Stimulated activated CD8-positive, alpha-beta memory T cell treated with anti-CD3 and anti-CD28 coated beads, Interleukin-4, amount 100 ng/mL, for 24 hours (primary cell): ENCODE data around the gene DPYSL4.

Source experiments
- DNase-seq: peaks from one replicate; pipeline ENCODE4 v3.0.0-alpha.2; 2020; ENCODE audit warnings: low read depth

Gene DPYSL4

DNA sequence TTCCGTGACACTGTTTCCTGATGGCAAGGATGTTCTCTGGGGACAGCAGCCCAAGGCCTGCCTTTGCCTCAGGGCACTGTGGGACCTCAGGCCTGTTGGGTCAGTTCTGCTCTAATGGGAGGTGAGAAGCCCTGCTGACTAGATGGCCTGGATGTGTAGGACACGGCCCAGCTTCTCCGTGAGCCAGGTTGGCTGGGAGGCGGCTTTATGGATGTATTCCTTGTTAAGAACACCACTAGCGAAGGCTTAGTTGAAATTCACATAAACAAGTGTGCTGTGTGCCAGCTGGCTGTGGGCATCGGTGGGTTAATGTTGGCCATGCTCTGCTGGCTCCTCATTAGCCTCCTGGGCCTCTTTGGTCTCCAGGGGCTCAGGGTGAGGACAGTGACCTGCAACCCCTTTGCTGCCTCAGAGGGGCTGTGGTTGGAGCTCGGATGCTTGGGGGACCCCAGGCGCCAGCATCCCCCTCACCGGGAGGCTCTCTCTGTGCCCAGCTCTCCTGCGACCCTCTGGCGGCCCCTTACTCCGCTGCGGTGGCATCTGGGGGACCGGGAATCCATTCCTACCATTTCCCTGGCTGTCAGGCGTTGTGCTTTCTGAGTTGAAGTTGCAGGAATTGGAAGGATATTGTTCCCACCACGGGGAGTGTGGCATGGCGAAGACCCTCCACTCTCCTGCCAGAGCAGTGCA is 22.8 kb upstream of the DPYSL4 start:
- DNase-seq, result no peak

DNA sequence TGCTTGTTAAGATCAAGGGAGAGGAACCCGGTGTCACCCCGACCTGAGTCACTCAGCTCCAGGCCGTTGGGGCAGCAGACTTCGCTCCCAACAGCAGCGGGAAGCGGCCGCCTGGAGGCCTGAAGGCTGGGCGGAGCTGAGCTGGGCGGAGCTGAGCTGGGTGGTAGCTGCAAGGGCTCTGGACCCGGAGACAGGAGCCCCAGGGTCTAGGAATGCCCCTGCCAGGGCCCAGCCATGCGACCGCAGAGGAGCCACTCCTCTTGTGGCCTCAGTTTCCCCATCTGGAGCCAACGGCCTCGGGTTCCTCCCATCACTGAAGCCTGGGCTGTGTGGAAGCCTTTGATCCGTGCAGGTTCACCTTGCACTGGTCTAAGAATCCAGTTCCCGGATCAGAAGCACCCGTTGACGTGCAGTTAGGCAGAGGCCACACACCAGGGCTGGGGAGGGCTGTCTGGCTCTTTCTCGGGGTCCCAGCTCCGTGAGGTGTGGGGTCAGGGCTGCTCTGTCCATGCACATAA is 21.9 kb upstream of the DPYSL4 start:
- no peak for DNase-seq

DNA sequence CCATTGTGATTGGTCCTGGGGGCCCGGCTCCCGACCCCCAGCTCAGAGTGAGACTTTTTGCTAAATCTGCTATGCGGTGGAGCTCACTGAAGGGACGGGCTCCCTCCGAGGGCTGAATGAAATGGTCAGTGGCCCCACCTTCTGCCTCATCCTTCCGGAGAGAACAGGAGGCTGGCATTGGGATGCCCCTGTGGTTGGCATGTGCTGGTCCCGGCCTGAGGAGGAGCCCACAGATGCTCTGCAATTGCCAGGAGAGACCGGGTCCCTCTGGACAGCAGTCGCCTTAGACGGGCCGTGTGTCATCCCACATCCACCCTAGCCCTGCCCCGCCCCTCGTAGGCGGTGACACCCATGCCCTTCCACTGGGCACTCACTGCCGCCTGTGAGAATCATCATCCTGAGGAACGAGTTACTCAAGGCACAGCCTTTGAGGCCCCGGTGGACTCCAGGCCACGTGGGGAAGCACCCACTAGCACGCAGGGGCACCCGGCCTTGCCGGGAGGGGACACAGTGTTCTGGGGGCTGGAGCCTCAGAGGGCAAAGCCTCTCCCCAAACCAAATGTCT is 21.2 kb upstream of the DPYSL4 start:
- no peak for DNase-seq

DNA sequence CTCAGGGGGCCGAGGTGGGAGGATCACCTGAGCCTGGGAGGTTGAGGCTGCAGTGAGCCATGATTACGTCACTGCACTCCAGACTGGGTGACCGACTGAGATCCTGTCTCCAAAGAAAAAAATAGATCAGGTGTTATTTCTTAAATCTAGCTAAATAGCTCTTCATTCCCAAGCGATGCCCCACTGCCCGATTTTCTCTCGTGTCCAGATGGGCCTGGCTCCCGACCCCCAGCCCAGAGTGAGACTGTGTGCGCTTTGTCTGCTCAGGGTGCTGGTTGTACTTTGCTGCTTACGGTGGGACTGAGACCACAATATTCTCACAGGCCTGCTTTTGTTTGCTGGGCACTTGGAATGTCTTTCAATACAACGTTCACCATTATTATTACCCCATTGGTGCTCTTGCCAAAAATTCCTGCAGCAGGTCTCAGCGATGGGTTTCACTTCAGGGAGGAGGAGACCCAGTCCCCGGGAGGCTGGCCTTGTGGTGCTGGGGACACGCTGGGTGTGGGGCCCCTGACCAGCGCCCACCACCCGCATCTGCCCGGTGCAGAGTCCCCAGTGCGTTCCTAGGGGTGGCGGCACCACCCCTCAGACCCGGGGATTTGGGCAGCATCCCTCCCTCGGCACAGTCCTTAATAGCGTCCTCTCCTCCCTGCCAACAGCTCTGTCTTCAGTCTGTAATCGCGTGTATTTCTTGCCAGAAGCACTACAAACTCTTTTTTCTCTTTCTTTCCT is 20.4 kb upstream of the DPYSL4 start:
- DNase-seq, result no peak

DNA sequence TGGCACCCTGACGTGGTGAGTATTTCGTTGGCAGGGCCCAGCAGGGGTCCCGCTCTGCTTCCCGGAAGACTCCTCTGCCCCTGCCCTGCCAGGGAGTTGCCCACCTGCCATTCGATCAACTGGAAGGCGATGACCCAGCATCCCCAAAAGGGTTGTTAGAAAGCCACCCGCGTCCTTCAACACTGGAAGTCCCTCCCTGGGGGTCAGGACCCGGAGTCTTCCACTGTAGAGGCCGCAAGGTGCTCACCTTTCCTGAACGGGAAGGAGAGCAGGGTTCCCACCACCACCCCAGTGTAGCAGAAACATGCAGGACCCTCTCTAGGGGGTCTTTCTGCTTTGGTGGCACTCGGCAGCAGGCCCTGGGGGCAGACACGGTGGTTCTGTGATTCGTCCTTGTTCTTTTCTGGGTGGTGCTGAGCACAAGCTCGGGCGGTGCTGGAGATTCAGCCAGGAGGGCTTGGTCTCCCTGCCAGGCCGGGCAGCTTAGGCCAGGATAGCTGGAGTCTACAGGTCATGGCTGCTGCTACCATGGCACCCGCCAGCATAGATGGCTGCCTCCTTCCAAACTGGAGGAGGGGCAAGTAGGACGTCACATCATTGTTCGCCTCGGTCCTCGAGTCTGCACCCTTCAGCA is 19.6 kb upstream of the DPYSL4 start:
- no peak for DNase-seq

DNA sequence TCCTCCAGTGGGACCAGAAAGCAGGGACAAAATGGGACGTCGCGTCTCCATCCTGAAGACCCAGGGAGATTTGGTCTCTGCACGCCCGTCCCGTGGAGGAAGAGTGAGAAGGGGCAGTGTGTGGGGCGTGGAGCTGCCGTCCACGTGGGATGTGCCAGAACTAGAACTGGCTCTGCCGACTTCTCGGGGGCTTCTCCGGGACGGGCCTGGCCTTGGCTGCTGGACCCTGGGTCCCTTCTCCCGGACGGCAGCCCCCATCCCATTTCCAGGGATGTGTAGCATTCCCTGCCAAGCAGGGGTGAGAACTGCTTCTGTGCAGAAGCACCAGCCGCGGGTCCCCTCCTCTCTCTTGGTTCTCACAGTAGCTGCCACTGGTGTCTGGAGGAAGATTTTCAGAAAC is 18.8 kb upstream of the DPYSL4 start:
- DNase-seq, result no peak

DNA sequence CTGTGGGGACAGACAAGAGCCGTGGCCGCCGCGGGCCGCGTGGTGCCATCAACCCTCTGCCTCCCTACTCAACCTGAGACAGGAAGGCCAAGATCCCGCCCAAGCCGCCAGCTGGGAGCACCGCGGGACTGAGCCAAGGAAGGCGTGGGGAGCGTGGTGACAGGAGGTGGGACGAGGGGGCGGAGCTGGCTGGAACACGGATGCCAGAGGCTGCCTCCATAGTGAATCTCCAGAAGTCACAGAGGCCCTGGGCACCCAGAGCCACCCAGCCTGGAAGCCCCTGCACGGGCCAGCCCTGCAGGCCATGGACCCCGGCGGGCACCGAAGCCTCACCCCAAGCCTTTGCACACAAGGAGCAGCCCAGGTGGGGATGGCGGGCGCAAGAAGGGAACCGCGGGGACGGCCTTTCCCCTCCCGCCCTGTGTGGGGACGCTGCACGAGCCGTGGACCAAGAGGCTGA is 18.1 kb upstream of the DPYSL4 start:
- no peak for DNase-seq

DNA sequence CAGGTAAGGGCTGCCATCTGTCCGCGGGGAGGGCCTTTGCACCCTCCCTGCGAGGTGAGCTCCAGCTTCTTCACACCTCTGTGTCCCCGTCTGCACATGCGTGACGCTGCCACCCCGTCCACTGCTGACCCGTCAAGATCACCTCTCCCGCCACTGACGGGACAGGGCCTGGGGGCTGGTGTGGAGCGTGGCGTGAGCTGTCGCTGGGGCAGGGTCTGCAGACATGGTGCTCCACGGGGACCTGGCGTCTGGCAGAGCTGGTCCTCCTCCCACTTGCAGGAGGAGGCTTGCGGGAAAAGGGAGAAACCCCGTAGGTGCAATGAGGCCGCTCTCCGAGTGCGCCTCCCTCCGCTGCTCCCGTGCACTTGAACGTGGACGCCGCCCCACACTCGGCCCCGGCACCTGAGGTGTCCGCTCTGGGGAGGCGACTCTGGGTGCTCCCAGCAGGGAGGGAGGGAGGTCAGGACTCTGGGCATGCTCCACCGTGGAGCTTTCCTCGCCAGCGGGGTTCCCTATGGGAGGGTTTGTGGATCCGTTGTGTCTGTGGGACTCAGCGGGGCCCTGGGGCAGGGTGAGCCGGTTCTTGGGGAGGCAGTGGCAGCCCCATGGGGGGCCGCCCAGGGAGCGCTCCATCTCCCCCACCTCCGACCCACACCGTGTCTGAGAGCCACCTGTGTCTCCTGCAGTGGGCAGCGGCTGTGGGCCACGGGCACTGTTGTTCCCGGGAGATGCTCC is 17.6 kb upstream of the DPYSL4 start:
- no peak for DNase-seq

DNA sequence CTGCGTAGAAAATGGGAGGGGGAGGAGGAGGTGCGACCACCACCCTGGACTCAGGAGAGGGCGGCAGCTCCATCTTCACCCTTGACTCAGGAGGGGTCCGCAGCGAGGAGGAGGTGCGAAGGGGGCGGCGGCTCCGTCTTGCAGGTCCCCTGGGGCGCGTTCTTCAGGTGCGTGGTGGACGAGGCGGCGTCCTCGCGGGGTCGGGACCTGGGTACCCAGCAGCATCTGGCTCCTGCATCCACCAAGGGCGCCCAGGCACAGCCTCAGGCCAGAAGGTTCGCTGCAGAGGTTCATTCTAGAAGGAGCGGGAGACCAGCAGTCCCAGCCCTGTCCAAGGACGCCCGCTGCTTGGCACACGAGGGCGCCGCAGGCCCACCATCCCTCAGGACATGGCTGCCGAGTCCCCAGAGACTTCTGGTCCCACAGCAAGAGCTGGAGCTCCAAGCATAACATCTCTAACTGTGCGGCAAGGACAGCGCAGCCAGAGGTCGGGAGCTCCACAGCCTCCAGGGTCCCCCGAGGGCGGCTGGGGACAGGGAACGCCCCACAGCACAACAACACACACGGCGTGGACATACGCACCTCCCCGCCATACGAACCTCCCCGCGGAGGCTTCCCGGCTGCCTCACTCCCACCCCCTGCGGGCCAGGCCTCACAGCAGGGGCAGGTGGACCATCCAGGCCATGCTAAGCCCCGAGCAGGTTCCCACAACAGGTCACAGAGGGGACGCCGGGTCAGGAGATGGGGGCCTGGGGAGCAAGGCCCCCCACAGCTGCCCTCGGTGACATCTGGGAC is 16.8 kb upstream of the DPYSL4 start:
- DNase-seq, result no peak

DNA sequence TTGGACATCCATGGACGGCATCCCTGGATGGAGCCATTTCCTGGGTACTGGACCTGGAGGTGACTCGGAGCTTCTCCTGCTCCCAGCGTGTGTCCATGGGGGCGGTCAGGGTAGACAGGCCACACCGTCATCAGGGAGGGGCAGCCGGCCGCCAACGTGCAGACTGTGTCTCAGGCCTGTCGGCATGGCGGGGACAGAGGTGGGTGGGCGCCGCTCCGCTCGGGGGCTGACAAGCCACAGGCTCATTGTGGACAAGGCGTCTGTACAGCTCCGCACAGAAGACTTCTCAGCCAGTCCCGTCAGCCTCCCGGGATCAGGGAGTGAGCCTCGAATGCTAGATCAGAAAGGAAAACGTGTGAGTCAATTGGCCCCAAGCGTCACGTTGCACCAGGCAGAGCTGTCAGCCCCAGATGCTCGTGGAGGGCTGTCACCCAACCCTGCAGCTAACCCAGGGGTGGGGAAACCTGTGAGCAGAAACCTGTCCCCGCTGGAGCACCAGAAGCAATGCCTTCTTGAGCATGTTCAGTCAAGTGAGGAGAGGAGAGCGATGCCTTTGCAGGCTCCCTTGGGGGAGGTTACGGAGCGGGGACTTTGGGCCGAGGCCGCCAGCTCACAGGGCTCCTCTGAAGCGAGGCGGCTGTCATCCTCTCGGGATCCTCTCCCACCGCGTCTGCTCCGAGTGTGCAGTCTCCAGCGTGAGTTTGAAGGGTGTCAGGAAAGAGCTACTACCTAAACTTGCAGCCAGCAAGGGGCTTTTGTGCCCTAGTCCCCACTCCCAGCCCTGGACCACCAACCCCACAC is 16.0 kb upstream of the DPYSL4 start:
- no peak for DNase-seq

DNA sequence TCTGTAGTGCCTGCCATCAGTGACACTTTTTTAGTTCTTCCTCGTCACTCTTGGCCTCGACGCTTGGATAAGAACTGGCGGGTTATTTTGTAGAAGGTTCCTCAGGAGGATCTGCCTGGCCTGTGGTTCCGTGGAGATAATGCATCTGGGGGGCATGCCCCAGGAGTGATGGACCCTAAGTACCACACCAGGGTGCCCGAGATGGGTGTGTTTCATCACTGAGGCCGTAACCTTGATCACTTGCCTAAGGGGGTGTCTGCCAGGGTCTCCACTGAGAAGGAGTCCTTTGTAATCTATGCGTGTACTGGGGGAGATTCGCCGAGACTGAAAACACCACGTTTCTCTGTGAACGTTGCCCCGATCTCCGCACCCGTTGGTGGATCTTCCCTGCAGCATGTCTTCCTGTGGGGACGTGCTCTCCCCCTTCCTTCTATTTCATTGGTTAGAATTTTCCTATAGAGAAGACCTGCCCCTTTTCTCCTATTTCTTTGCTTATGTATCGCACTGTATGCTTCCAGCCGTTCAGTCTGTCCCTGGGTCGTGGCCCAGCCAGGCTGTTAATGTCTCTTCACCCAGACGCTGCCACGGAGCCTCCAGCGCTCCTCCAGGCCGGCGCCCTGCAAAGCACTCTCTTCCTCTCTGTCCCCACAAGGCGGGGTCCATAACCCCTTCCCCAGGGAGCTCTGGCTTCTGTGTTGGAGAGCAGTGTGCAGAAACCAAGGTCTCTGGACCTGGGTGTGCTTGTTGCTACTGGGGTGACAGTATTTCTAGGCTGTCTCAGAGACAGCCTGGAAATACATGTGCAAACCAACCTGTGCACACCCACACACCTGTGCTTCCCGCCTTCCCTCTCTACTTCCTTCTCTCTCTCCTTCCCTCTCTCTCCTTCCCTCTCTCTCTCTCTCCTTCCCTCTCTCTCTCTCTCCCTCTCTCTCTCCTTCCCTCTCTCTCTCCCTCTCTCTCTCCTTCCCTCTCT is 14.4 kb upstream of the DPYSL4 start:
- no peak for DNase-seq

DNA sequence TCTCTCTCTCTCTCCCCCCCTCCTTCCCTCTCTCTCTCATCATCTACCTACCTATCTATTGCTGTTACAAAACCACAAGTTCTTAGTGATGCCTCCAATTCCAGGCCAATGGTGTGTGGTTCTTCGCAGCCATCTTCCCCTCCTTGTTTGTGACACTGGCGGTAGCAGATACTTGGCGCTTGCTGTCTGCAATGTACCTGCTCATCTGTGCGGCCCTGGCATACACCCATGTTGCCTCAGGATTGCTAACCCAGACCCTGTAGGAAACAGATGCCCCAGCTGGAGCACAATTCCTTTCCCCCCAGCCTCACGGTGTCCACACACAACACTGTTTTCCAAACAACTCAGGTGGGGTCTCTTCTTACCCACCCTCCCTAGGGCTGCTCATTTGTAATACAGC is 13.6 kb upstream of the DPYSL4 start:
- no peak for DNase-seq

DNA sequence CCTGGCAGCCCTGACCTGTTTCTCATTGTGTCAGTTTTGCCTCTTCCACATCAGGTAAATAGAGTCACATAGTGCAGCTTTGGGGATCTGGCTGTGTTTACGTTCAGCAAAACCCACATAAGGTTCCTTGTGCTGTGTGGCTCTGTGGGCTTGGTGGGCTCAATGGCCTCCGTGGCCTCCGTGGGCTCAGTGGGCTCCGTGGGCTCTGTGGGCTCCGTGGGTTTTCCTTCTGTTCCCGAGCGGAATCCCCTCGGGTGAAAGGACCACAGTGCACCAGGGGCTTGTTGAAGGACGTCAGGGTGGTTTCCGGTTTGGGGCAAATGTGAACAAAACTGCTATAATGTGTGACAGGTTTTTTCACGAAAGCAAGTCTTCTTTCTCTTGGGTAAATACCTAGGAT is 12.5 kb upstream of the DPYSL4 start:
- DNase-seq, result no peak

DNA sequence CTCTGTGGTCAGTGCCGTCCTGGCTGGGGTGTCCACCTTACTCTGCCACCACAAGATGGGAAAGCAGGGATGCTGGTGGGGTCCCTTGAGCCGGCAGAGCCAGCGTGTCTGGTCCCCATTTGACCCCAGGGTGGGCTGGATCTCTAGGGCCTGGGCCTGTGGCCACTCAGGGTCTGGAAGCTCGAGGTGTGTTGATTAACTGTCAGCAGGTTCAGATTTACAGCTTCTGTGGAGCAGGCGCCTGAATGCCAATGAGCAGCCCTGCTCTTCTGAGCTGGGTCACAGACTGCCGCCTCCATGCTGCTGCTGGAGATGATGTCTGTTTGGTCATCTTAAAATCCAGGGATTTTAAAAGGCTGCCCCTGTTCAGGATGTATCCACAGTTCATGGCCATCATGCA is 11.3 kb upstream of the DPYSL4 start:
- no peak for DNase-seq

DNA sequence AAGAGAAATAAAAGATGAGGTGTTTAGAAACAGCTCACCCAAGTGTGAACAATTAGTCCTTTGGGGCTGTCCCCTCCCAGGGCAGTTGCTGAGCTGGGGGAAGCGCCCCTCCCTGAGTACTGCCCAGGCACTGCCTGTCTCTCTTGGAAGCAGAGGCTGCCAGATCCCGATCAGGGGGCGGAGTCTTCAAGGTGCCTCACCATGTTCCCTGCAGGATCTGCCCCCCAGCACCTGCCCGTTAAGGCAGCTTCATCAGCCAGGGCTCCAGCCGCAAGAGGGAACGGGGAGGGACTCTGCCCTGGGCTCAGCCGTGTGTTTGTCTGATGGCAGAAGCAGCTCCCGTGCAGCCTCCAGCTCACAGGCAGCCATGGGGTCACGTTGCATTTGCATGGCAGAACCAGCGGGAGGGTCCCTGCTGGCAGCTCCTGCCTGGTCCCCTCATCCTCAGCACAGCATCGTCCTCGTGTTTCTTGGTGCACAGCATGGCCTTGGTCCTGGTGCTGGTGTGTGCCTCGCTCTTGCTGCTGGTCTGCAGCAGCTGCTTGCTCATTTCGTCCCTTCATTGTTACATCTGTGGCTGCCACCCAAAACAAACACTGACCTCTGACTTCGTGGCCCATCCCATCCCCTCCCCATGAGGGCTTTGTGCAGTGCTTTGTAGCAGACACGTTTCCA is 10.7 kb upstream of the DPYSL4 start:
- no peak for DNase-seq

DNA sequence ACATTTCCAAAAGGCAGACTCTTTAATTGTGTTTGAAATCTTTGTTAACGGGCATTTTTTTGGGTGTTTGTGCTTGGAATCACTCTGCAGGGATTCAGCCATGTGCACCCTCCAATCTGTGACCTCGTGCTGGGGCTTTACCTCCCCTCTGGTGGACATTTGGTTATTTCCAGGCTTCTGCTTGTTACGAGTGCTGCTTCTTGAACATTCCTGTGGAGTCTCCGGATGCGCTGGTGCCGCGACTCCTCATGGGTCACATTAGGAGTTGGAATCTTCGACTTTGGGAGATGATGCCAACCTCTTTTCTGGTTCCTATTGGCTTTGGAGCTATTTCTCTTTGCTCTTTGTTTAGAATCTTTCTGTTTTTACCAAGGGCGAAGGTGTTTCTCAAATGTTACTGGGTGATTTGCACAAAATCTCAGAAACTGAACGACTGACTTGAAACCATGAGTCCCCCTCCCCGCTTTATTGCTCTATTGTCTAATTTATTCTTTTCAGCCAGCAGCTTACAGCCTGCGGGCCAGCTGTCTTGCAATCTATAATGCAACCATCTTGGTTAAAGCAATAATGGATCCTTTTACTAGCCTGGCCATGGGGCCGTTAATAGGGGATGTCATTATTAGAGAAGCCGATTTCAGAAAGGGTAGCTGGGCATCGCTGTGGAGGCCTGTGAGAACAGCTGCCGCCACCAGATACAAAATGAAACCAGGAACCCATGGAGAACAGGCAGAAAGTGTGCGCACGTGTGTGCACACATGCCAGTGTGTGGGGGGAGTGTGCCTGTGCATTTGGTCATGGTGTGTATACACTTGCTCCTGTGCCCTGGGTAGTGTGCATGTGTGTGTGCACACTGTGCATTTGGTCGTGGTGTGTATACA is 9.9 kb upstream of the DPYSL4 start:
- no peak for DNase-seq

DNA sequence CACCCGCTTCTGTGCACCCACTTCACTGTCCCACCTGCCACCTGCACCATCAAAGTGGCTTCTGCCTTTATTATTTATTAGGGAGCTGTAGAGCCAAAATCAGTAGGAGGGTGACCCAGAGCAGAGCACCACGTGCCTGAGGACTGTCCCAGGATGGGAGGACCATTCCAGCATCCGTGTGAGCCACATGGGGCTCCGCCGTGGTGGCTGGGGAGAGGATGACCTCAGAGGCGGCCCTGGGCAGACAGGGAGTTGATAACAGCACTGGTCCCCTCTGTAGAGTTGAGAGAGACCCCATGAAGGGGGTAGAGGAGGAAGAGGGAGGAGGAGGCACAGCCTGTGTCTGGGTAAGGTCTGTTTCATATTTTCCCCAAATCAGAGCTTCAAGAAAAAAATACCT is 8.7 kb upstream of the DPYSL4 start:
- no peak for DNase-seq
